ENCODE results near the gene MRPS7. TPM values are rescaled to one million over a fixed set of nuclear protein-coding genes. Genes with fewer than 3 reads are reported as not detected.
"Not testable (repeated sequence)": the region's sequence is repeated elsewhere in the genome, so short reads cannot be mapped to it uniquely, and the experiment has no call there.

Gene MRPS7
- total RNA-seq, 1 donor: 31.0 TPM

DNA sequence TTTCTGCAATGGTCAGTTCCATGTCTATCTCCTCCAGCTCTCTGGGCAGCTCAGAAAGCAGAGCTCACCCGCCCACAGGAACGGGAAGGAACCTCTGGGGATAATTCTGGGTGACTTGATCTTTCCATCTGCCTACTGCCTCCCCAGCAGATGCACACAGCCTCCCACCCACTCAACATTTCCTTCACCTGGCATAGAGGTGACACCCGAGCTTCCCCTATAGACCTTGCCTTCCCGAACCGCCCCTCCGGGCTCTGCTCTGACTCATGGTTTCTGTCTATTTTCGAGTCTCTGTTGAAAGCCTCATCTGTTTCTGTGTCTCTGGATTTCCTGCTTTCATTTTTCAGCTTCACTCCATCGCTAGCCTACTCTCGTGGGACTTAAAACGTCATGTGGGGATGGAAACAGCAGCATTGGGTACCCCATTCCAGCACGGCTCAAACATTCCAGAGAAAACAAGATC, 11.6 kb upstream of the MRPS7 start:
- H3K4me3 ChIP-seq (ENCODE audit: low read depth, low read length): peak overlapping the region; percentile 58
- peak; percentile 85 for DNase-seq (ENCODE audit: low read depth)
- TF ChIP-seq, protein P1, sequence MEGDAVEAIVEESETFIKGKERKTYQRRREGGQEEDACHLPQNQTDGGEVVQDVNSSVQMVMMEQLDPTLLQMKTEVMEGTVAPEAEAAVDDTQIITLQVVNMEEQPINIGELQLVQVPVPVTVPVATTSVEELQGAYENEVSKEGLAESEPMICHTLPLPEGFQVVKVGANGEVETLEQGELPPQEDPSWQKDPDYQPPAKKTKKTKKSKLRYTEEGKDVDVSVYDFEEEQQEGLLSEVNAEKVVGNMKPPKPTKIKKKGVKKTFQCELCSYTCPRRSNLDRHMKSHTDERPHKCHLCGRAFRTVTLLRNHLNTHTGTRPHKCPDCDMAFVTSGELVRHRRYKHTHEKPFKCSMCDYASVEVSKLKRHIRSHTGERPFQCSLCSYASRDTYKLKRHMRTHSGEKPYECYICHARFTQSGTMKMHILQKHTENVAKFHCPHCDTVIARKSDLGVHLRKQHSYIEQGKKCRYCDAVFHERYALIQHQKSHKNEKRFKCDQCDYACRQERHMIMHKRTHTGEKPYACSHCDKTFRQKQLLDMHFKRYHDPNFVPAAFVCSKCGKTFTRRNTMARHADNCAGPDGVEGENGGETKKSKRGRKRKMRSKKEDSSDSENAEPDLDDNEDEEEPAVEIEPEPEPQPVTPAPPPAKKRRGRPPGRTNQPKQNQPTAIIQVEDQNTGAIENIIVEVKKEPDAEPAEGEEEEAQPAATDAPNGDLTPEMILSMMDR (IDR thresholded peaks at IDR 0.05; ENCODE audit: insufficient read depth, low read length): no peak

DNA sequence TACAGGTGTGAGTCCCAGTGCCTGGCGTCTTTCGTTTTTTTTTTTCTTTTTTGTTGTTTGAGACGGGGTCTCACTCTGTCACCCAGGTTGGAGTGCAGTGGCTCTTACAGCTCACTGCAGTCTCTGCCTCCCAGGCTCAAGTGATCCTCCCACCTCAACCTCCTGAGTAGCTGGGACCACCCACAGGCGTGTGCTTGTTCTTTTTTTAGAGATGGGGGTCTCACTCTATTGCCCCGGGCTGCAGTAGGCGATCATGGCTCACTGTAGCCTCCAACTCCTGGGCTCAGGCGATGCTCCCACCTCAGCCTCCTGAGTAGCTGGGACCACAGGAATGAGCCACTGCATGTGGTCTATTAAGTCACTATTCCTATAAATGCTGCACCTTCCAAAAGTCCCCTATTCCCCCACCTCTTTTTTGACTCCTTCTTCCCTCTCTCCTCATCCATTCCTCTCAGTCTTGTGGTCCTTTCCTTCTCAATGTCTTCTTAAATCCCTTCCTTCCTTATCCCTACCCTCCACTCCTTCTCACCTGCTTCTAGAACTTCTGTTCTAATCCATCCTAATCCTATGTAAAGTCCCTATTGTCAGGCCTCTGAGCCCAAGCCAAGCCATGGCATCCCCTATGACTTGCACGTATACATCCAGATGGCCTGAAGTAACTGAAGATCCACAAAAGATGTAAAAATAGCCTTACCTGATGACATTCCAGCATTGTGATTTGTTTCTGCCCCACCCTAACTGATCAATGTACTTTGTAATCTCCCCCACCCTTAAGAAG, 9.5 kb upstream of the MRPS7 start:
- TF ChIP-seq, protein P1 (IDR thresholded peaks at IDR 0.05; ENCODE audit: insufficient read depth, low read length): no peak
- DNase-seq (ENCODE audit: low read depth): no peak
- H3K4me3 ChIP-seq (ENCODE audit: low read depth, low read length): no peak overlapping the region

DNA sequence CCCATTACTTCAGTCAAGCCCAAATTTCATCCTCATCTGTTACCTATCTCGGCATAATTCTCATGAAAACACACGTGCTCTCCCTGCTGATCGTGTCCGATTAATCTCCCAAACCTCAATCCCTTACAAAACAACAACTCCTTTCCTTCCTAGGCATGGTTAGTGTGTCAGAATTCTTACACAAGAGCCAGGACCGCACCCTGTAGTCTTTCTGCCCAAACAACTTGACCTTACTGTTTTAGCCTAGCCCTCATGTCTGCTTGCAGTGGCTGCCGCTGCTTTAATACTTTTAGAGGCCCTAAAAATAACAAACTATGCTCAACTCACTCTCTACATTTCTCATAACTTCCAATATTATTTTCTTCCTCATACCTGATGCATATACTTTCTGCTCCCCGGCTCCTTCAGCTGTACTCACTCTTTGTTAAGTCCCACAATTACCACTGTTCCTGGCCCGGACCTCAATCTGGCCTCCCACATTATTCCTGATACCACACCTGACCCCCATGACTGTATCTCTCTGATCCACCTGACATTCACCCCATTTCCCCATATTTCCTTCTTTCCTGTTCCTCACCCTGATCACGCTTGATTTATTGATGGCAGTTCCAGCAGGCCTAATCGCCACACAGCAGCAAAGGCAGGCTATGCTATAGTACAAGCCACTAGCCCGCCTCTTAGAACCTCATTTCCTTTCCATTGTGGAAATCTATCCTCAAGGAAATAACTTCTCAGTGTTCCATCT, 5.6 kb upstream of the MRPS7 start:
- H3K4me3 ChIP-seq (ENCODE audit: low read depth, low read length): not testable (repeated sequence)
- peak; percentile 67 for DNase-seq (ENCODE audit: low read depth)

- not testable (repeated sequence) for H3K4me3 ChIP-seq (ENCODE audit: low read depth, low read length); DNase-seq (ENCODE audit: low read depth)
These were observed 4.5 kb upstream of the MRPS7 start for GRCh38 chr17:75257228-75257627.

DNA sequence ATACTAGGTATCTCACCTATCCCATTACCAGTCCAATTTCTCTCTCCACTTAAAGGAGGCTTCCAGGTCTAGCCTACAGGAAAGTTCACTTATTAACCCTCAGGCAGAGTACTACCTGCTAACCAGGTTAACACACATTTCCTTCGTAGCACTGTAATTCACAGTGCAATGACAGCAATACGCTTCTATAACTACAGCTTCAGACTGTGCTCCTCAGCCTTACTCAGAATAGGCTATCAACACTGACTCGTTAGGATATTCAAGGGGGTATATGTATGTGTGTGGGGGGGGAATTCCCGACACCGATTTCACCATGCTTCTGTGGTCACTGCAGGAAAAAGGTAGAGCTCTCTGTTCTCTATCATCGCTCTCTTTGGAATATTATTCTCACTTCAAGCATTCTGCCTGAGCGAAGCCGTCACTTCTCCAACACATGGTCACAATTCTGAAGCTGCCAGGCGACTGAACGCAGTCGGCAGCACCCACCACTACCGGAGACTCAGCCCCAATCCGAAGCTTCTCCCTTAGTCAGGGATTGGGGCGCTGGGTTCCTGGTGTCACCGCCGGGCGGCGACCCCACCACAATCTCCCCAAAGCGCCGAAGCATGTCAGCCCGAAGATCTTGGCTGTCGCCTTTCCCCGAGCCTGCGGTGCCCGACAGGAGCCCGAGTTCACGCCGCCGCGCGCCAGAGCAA, 891 bp upstream of the MRPS7 start:
- no peak for DNase-seq (ENCODE audit: low read depth)
- TF ChIP-seq, protein P1 (IDR thresholded peaks at IDR 0.05; ENCODE audit: insufficient read depth, low read length): peak; percentile 10
- H3K4me3 ChIP-seq (ENCODE audit: low read depth, low read length): peak overlapping the region; percentile 93

DNA sequence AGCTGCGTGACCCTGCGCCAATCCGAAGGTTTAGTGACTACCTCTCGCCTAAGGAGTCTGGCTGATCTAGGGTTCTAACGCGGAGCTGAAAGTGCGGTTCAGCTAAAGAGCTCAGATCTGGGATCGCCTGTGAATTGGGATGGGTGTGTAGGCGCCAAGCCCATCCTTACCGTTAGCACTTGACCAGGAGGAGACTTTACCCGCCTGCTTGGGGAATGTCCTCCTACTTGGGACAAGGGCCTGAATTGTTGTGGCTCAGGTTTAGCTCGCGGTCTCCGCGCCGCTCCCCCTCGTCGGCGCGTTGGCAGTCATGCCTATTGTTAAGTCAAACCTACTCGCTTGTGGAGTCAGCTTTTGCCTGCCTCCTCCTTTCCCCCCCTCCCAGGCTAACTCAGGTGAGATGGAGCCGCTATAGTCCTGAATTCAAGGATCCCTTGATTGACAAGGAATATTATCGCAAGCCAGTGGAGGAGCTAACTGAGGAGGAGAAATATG, 480 bp downstream of the MRPS7 start:
- TF ChIP-seq, protein P1 (IDR thresholded peaks at IDR 0.05; ENCODE audit: insufficient read depth, low read length): no peak
- peak overlapping the region; percentile 93 for H3K4me3 ChIP-seq (ENCODE audit: low read depth, low read length)
- DNase-seq (ENCODE audit: low read depth): no peak

- TF ChIP-seq, protein P1 (IDR thresholded peaks at IDR 0.05; ENCODE audit: insufficient read depth, low read length): no peak
- DNase-seq (ENCODE audit: low read depth): no peak
- no peak overlapping the region for H3K4me3 ChIP-seq (ENCODE audit: low read depth, low read length)
These were observed 1.4 kb downstream of the MRPS7 start for GRCh38 chr17:75263055-75263454.

Data from fibroblast of the aortic adventitia (primary cell).